ENCODE data around the gene GPLD1. TPM values are rescaled to one million over a fixed set of nuclear protein-coding genes. Genes with fewer than 3 reads are reported as not detected.
"Not testable (repeated sequence)": the region's sequence is repeated elsewhere in the genome, so short reads cannot be mapped to it uniquely, and the experiment has no call there.

GPLD1 gene
- total RNA-seq, 1 donor from 2014 or later: 15.7 TPM

- no peak for DNase-seq (ENCODE audit: extremely low spot score in 2 of 2)
- H3K27ac ChIP-seq: no peak overlapping the region
- no peaks in the 10 kb centered on the region for H3K27me3 ChIP-seq
- H3K4me1 ChIP-seq: no peaks in the 10 kb centered on the region
- no peak overlapping the region for H3K4me3 ChIP-seq
- no peaks in the 10 kb centered on the region for H3K9me3 ChIP-seq
- H3K36me3 ChIP-seq: no peaks in the 10 kb centered on the region
- intact Hi-C loops (cut with DNase I): no loop called here
- TF ChIP-seq POLR2A (IDR thresholded peaks at IDR 0.05): no peak
- no peak for TF ChIP-seq POLR2AphosphoS5 (IDR thresholded peaks at IDR 0.05; ENCODE audit: insufficient read depth in 1 of 2, low read depth in 1 of 2)
- no peak for TF ChIP-seq CTCF (IDR thresholded peaks at IDR 0.05)
These were observed 103.7 kb downstream of the GPLD1 start for GRCh38 chr6:24385536-24386269.

GRCh38 chr6:24384369-24385130, 104.8 kb downstream of the GPLD1 start:
- H3K27me3 ChIP-seq; H3K4me3 ChIP-seq; H3K27ac ChIP-seq; intact Hi-C loops (cut with DNase I); H3K36me3 ChIP-seq; H3K9me3 ChIP-seq; DNase-seq (ENCODE audit: extremely low spot score in 2 of 2); H3K4me1 ChIP-seq: not testable (repeated sequence)

GRCh38 chr6:24382891-24383494, 106.4 kb downstream of the GPLD1 start:
- H3K4me1 ChIP-seq; H3K27me3 ChIP-seq; H3K4me3 ChIP-seq; H3K27ac ChIP-seq; H3K36me3 ChIP-seq; DNase-seq (ENCODE audit: extremely low spot score in 2 of 2); intact Hi-C loops (cut with DNase I); H3K9me3 ChIP-seq: not testable (repeated sequence)

- Histone ChIP-seq H3K4me1 (no peaks in the 10 kb centered on the region), H3K27me3 (no peaks in the 10 kb centered on the region), H3K36me3 (no peaks in the 10 kb centered on the region), H3K27ac (no peak overlapping the region), H3K9me3 (no peaks in the 10 kb centered on the region), H3K4me3 (no peak overlapping the region)
- intact Hi-C loops (cut with DNase I): no loop called here
- TF ChIP-seq POLR2AphosphoS5 (IDR thresholded peaks at IDR 0.05; ENCODE audit: insufficient read depth in 1 of 2, low read depth in 1 of 2) (no peak), CTCF (IDR thresholded peaks at IDR 0.05) (no peak), POLR2A (IDR thresholded peaks at IDR 0.05) (no peak)
- no peak for DNase-seq (ENCODE audit: extremely low spot score in 2 of 2)
These were observed 107.2 kb downstream of the GPLD1 start for GRCh38 chr6:24382220-24382540.

GRCh38 chr6:24381476-24382219, 107.7 kb downstream of the GPLD1 start:
- DNase-seq (ENCODE audit: extremely low spot score in 2 of 2): no peak
- no peaks in the 10 kb centered on the region for H3K27me3 ChIP-seq
- H3K4me3 ChIP-seq: no peak overlapping the region
- TF ChIP-seq CTCF (IDR thresholded peaks at IDR 0.05) (no peak), POLR2A (IDR thresholded peaks at IDR 0.05) (no peak), POLR2AphosphoS5 (IDR thresholded peaks at IDR 0.05; ENCODE audit: insufficient read depth in 1 of 2, low read depth in 1 of 2) (no peak)
- intact Hi-C loops (cut with DNase I): no loop called here
- H3K4me1 ChIP-seq: no peaks in the 10 kb centered on the region
- no peak overlapping the region for H3K27ac ChIP-seq
- no peaks in the 10 kb centered on the region for H3K9me3 ChIP-seq
- no peaks in the 10 kb centered on the region for H3K36me3 ChIP-seq

All from vagina (tissue), 2 donors.